Spinal cord (tissue), 10 donors: Measurements from ENCODE around the gene CTPS2. TPM values are rescaled to one million over a fixed set of nuclear protein-coding genes. Genes with fewer than 3 reads are reported as not detected.
"Not testable (repeated sequence)": the region's sequence is repeated elsewhere in the genome, so short reads cannot be mapped to it uniquely, and the experiment has no call there.

ENCODE experiments used
- DNase-seq, 6 donors: peaks; one replicate each; pipeline versions ENCODE4 v3.0.0 to v3.0.0-alpha.2; 2013 to 2015; ENCODE audit warnings: low spot score in 6 of 6, low read depth in 4 of 6
- H3K27ac ChIP-seq: one replicate; pipeline ENCODE4 v1.5.1; 2013; ENCODE audit warnings: low read depth, low read length, control low read depth
- H3K27me3 ChIP-seq: one replicate; pipeline ENCODE4 v1.6.1; 2013; ENCODE audit warnings: low read length; ENCODE audit not compliant: control insufficient read depth, insufficient read depth
- H3K36me3 ChIP-seq: one replicate; pipeline ENCODE4 v1.6.1; 2013; ENCODE audit warnings: low read length; ENCODE audit not compliant: control insufficient read depth, insufficient read depth
- H3K4me1 ChIP-seq: one replicate; pipeline ENCODE4 v1.6.1; 2013; ENCODE audit warnings: low read length; ENCODE audit not compliant: control insufficient read depth, insufficient read depth
- H3K4me3 ChIP-seq: one replicate; pipeline ENCODE4 v1.5.1; 2013; ENCODE audit warnings: low read depth, low read length, control low read depth
- H3K9me3 ChIP-seq: one replicate; pipeline ENCODE4 v1.6.1; 2013; ENCODE audit warnings: low read length; ENCODE audit not compliant: control insufficient read depth, insufficient read depth
- WGBS: methylation state at CpG from one replicate; pipeline ENCODE4 v1.1.5; 2013; ENCODE audit warnings: missing lambda C conversion rate; ENCODE audit not compliant: insufficient coverage; 5-methylcytosine and 5-hydroxymethylcytosine counted together
- polyA plus RNA-seq, 2 donors: library from polyadenylated mRNA; unstranded; fragments of 120-200 nt; gene quantifications; one replicate each; pipeline ENCODE4 v1.2.1, GENCODE V29; 2013; ENCODE audit not compliant: insufficient read length in 2 of 2
- total RNA-seq, 2 donors: library from RNA; depleted of rRNA in 1 of 2; stranded (reverse); fragments of 120-200 nt in 1 of 2; fragments of >200 nt in 1 of 2; gene quantifications; one replicate each; pipeline versions ENCODE4 v1.2.3 to v1.2.4, GENCODE V29; 2013 to 2014
- donor health status: healthy.

CTPS2 gene
- total and polyA plus RNA-seq, 4 donors, result 23.8 to 28.9 (median 26.1) TPM

DNA sequence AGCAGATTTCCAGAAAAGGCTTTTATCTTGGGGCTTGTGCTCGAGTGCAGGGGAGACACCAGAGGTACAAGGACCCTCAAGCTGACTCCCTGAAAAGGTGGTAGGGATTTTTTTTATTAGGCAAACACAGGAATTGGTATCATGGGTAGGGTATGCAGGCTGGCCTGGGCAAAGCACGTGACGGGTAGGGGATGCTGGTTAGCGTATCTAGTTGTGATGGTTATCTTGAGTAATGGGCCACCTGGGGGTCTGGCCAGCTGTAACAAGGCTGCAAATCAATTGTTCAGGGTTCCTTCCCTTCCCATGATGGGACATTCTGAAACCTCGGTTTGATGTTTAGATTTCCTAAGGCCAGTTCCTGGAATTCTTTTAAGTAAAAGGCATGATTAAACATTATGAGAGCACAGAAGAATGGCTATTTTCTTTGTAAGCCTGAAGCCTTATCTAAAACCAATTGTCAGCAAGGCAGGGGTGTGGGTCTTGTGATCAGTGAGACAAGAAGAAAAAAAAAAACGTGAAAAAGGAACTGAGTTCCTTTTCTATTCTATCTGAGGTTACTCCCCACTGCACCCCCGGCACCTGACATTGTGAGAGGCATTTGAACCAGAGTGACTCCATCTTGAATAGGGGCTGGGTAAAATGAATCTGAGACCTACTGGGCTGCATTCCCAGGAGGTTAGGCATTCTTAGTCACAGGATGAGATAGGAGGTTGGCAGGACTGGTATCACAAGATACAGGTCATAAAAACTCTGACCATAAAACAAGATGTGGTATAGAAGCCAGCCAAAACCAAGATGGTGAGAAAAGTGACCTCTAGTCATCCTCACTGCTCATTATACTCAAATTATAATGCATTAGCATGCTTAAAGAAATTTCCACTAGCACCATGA lies 126.7 kb downstream of the CTPS2 start:
- H3K4me3 ChIP-seq, result no peak overlapping the region
- H3K27ac ChIP-seq, result no peak overlapping the region
- no peaks in the 10 kb centered on the region for H3K4me1 ChIP-seq
- H3K36me3 ChIP-seq, result no peaks in the 10 kb centered on the region
- WGBS, result 60% methylated on average over 5 of the region's 7 CpGs
- DNase-seq, result no peak
- peaks cover 8% of the 10 kb centered on the region for H3K27me3 ChIP-seq
- H3K9me3 ChIP-seq, result peaks cover 2% of the 10 kb centered on the region

- 26% methylated on average over 3 of the region's 14 CpGs for WGBS
- not testable (repeated sequence) for DNase-seq, H3K9me3 ChIP-seq, H3K27ac ChIP-seq, H3K36me3 ChIP-seq, H3K4me1 ChIP-seq, H3K4me3 ChIP-seq, H3K27me3 ChIP-seq
These were observed 132.3 kb downstream of the CTPS2 start for GRCh38 chrX:16580004-16580797.

- Histone ChIP-seq H3K27me3 (peaks cover 8% of the 10 kb centered on the region), H3K27ac (no peak overlapping the region), H3K36me3 (no peaks in the 10 kb centered on the region), H3K9me3 (peaks cover 2% of the 10 kb centered on the region), H3K4me1 (no peaks in the 10 kb centered on the region), H3K4me3 (no peak overlapping the region)
- WGBS, result no CpG with 5 or more reads among the region's 3 CpGs
- no peak for DNase-seq
These were observed 133.0 kb downstream of the CTPS2 start for GRCh38 chrX:16579517-16579916.

DNA sequence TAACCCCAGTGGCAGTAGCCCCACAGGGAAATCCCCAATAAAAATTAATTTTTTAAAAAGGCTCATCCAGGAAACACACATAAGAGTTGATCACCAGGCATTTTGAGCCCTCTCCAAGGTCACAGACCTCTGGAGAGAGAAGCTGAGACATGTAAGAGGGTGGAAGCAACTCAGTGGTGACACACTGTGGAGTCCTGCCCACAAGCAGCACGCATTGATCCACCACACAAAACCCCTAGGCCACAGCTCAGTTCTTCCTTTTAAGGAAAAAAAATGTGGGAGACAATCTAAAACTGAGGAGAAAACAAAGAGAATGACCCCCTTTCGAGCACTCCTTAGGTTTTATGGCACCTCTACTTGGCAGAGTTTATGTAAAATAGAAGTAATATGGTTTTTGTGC lies 134.3 kb downstream of the CTPS2 start:
- H3K27me3 ChIP-seq, result peaks cover 8% of the 10 kb centered on the region
- no peak overlapping the region for H3K27ac ChIP-seq
- no peak overlapping the region for H3K4me3 ChIP-seq
- WGBS, result no CpG with 5 or more reads among the region's 2 CpGs
- H3K9me3 ChIP-seq, result peaks cover 2% of the 10 kb centered on the region
- DNase-seq, result no peak
- H3K4me1 ChIP-seq, result no peaks in the 10 kb centered on the region
- no peaks in the 10 kb centered on the region for H3K36me3 ChIP-seq

DNA sequence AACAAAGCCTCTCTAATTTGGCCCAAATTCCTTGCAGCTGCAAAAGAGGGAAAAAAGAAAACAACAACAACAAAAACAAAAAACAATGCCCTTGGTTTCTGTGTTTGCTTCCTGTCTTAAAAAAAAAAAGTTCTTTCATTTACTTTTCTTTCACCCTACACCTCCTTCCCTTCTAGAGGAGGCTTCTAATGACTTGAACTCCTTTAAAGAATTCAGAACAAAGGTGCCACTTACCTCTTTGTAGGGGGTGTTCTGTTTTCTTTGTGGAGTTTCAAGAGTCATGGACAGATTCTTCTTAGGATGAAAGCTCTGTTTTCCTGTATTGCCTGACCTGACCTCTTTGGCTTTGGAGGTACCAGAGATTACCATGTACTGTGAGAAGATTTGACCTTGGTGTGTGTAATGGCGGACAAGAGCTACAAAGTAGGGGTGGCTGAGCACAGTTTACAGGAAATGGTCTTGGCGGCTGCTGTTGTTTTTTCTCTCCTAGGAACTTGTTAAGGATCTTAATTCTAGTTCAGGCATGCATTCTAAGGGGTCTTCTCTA lies 134.9 kb downstream of the CTPS2 start:
- DNase-seq, result no peak
- H3K27ac ChIP-seq, result no peak overlapping the region
- no peak overlapping the region for H3K4me3 ChIP-seq
- WGBS, result 89% methylated on average over 1 of the region's 2 CpGs
- H3K36me3 ChIP-seq, result no peaks in the 10 kb centered on the region
- peaks cover 2% of the 10 kb centered on the region for H3K9me3 ChIP-seq
- peaks cover 8% of the 10 kb centered on the region for H3K27me3 ChIP-seq
- no peaks in the 10 kb centered on the region for H3K4me1 ChIP-seq

DNA sequence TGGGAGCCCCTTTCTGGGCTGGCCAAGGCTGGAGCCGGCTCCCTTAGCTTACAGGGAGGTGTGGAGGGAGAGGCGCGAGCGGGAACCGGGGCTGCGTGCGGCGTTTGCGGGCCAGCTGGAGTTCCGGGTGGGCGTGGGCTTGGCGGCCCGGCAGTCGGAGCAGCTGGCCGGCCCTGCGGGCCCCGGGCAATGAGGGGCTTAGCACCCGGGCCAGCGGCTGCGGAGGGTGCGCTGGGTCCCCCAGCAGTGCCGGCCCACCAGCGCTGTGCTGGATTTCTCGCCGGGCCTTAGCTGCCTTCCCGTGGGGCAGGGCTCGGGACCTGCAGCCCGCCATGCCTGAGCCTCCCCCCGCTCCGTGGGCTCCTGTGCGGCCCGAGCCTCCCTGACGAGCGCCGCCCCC lies 137.1 kb downstream of the CTPS2 start:
- not testable (repeated sequence) for H3K4me1 ChIP-seq, H3K9me3 ChIP-seq, DNase-seq, H3K27me3 ChIP-seq, H3K36me3 ChIP-seq, H3K4me3 ChIP-seq, H3K27ac ChIP-seq
- WGBS, result 98% methylated on average over 28 of the region's 35 CpGs

- no peak overlapping the region for H3K4me3 ChIP-seq
- H3K9me3 ChIP-seq, result no peaks in the 10 kb centered on the region
- peaks cover 11% of the 10 kb centered on the region for H3K27me3 ChIP-seq
- no peaks in the 10 kb centered on the region for H3K4me1 ChIP-seq
- no peaks in the 10 kb centered on the region for H3K36me3 ChIP-seq
- WGBS, result 86% methylated on average over 1 of the region's 1 CpG
- no peak overlapping the region for H3K27ac ChIP-seq
- DNase-seq, result no peak
These were observed 138.7 kb downstream of the CTPS2 start for GRCh38 chrX:16573781-16574180.

GRCh38 chrX:16567681-16568080 lies 144.8 kb downstream of the CTPS2 start:
- no peak for DNase-seq
- Histone ChIP-seq H3K4me1 (no peaks in the 10 kb centered on the region), H3K4me3 (no peak overlapping the region), H3K27ac (no peak overlapping the region), H3K9me3 (no peaks in the 10 kb centered on the region), H3K36me3 (no peaks in the 10 kb centered on the region), H3K27me3 (peaks cover 4% of the 10 kb centered on the region)
- WGBS, result 87% methylated on average over 4 of the region's 4 CpGs

DNA sequence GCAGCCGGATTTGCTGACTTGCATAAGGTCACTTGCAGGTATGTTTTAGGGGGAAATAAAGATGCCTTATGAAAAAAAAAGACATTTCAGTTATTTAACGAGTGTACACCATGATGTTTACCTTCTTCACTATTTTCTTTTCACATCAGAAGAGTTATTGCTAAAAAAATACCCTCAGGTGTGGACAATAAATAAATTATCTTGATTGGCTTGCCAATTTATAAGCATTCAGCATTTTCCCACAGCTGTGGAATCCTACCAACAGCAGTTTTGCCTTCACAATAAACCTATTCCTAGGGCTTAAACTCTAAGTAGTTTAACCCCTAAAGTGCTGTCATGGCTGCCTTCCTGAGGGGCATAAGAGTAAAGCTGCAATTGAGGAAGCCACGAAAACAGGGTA lies 145.9 kb downstream of the CTPS2 start:
- WGBS, result no CpG with 5 or more reads among the region's 3 CpGs
- H3K9me3 ChIP-seq, result no peaks in the 10 kb centered on the region
- no peak overlapping the region for H3K27ac ChIP-seq
- H3K4me1 ChIP-seq, result no peaks in the 10 kb centered on the region
- no peaks in the 10 kb centered on the region for H3K36me3 ChIP-seq
- DNase-seq, result no peak
- H3K4me3 ChIP-seq, result no peak overlapping the region
- peaks cover 5% of the 10 kb centered on the region for H3K27me3 ChIP-seq
